Neuronal stem cell (in vitro differentiated cells): ENCODE results near the gene BLOC1S3.

Source experiments
- DNase-seq: peaks from one replicate; pipeline ENCODE4 v3.0.0-alpha.2; 2013; ENCODE audit warnings: low spot score
- H2AFZ ChIP-seq: one replicate; pipeline ENCODE4 v1.6.1; 2013; ENCODE audit warnings: mild to moderate bottlenecking, low read length, inconsistent platforms
- H2AK5ac ChIP-seq: 2 replicates; pipeline ENCODE4 v1.6.1; 2013; ENCODE audit warnings: low read depth, mild to moderate bottlenecking, inconsistent platforms, low read length, moderate library complexity, mixed read lengths
- H2BK120ac ChIP-seq: 2 replicates; pipeline ENCODE4 v1.6.1; 2013; ENCODE audit warnings: low read depth, mild to moderate bottlenecking, inconsistent platforms, low read length, moderate library complexity, mixed read lengths
- H2BK12ac ChIP-seq: one replicate; pipeline ENCODE4 v1.6.1; 2013; ENCODE audit warnings: low read length, inconsistent platforms
- H2BK15ac ChIP-seq: 2 replicates; pipeline ENCODE4 v1.6.1; 2013; ENCODE audit warnings: mild to moderate bottlenecking, low read length, inconsistent platforms, mixed read lengths
- H2BK5ac ChIP-seq: one replicate; pipeline ENCODE4 v1.6.1; 2013; ENCODE audit warnings: inconsistent platforms, mild to moderate bottlenecking, low read length, moderate library complexity
- H3K14ac ChIP-seq: one replicate; pipeline ENCODE4 v1.6.1; 2013; ENCODE audit warnings: low read length, inconsistent platforms
- H3K18ac ChIP-seq: 2 replicates; pipeline ENCODE4 v1.6.1; 2013; ENCODE audit warnings: low read length, inconsistent platforms
- H3K23ac ChIP-seq: 2 replicates; pipeline ENCODE4 v1.6.1; 2013; ENCODE audit warnings: low read depth, mild to moderate bottlenecking, mixed read lengths, low read length, inconsistent platforms; ENCODE audit not compliant: poor library complexity
- H3K27ac ChIP-seq: replicated peaks from 3 replicates; pipeline ENCODE4 v1.5.1; 2013; ENCODE audit warnings: low read length, inconsistent platforms
- H3K27me3 ChIP-seq, 3 experiments: 2 replicates each; pipeline ENCODE4 v1.6.1; 2013; ENCODE audit warnings: low read length in 3 of 3, mild to moderate bottlenecking in 2 of 3, inconsistent platforms in 1 of 3, low read depth in 1 of 3, mixed read lengths in 1 of 3, moderate library complexity in 1 of 3; ENCODE audit not compliant: control insufficient read depth in 3 of 3, insufficient read depth in 3 of 3
- H3K36me3 ChIP-seq, 2 donors: replicated peaks in 1 of 2; 2 replicates each; pipeline ENCODE4 v1.6.1; 2013; ENCODE audit warnings: low read length in 2 of 2; ENCODE audit not compliant: control insufficient read depth in 2 of 2, insufficient read depth in 2 of 2
- H3K4ac ChIP-seq: 2 replicates; pipeline ENCODE4 v1.6.1; 2013; ENCODE audit warnings: inconsistent platforms, mild to moderate bottlenecking, low read length, moderate library complexity
- H3K4me1 ChIP-seq, 2 donors: 1 replicate in 1 of 2; 2 replicates in 1 of 2; pipeline ENCODE4 v1.6.1; 2013; ENCODE audit warnings: low read length in 2 of 2, low read depth in 1 of 2; ENCODE audit not compliant: control insufficient read depth in 2 of 2, insufficient read depth in 1 of 2
- H3K4me2 ChIP-seq: one replicate; pipeline ENCODE4 v1.6.1; 2013; ENCODE audit warnings: mild to moderate bottlenecking, low read length, inconsistent platforms; ENCODE audit not compliant: insufficient read depth, poor library complexity, severe bottlenecking
- H3K4me3 ChIP-seq, 2 donors: 2 replicates each; pipeline ENCODE4 v1.5.1; 2013; ENCODE audit warnings: low read length in 2 of 2, mild to moderate bottlenecking in 2 of 2, inconsistent platforms in 1 of 2, moderate library complexity in 1 of 2
- H3K79me1 ChIP-seq: one replicate; pipeline ENCODE4 v1.6.1; 2013; ENCODE audit warnings: low read depth, mild to moderate bottlenecking, inconsistent platforms, low read length, moderate library complexity
- H3K9ac ChIP-seq: one replicate; pipeline ENCODE4 v1.6.1; 2013; ENCODE audit warnings: mild to moderate bottlenecking, low read depth, low read length, inconsistent platforms; ENCODE audit not compliant: poor library complexity
- H3K9me3 ChIP-seq, 2 donors: replicated peaks in 1 of 2; 2 replicates each; pipeline versions ENCODE3 to v1.6.1; 2013; ENCODE audit warnings: low read length in 2 of 2, mild to moderate bottlenecking in 2 of 2, inconsistent platforms in 1 of 2, low read depth in 1 of 2, mixed read lengths in 1 of 2, moderate library complexity in 1 of 2; ENCODE audit not compliant: control insufficient read depth in 2 of 2, insufficient read depth in 1 of 2
- H4K8ac ChIP-seq: one replicate; pipeline ENCODE4 v1.6.1; 2013; ENCODE audit warnings: low read depth, mild to moderate bottlenecking, inconsistent platforms, low read length, moderate library complexity
- H4K91ac ChIP-seq: one replicate; pipeline ENCODE4 v1.6.1; 2013; ENCODE audit warnings: low read length, low read depth, mild to moderate bottlenecking, inconsistent platforms; ENCODE audit not compliant: poor library complexity
- WGBS, 2 donors: extraction: QIAGEN DNeasy Blood & Tissue Kit; methylation state at CpG; one replicate each; pipeline ENCODE4 v1.1.7; 2013; ENCODE audit warnings: missing lambda C conversion rate in 2 of 2, mixed read lengths in 1 of 2; ENCODE audit not compliant: insufficient read length in 2 of 2, insufficient replicate concordance in 1 of 2; ENCODE audit errors: extremely low coverage in 2 of 2; 5-methylcytosine and 5-hydroxymethylcytosine counted together

Gene BLOC1S3

DNA sequence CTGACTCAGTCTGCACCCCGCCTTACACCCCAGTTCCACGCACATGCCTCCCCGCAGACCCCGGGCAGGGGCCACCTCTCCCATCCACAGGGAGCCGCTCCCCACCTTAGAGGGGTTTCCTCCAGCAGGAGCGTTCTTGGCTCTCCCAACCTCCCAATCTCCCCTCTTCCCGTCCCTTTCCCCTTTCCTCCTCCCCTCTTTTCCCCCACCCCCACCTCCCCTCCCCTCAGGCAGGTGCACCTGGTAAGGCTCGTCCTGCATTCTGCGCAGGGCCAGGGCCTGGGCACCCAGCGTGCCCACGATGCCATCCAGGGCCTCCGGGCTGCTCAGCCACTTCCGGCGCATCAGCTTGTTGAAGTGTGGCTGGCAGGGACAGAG, 39.4 kb downstream of the BLOC1S3 start:
- Histone ChIP-seq H3K9me3 (peaks cover 0 to 2% of the 10 kb centered on the region in 2 donors), H2BK15ac (no peak overlapping the region), H3K79me1 (peaks cover under 1% of the 10 kb centered on the region), H4K8ac (no peak overlapping the region), H3K4ac (no peak overlapping the region), H3K4me1 (peaks cover 3 to 5% of the 10 kb centered on the region in 2 donors), H2BK12ac (no peak overlapping the region), H2BK120ac (no peak overlapping the region), H3K27ac (no peak overlapping the region), H3K9ac (no peak overlapping the region), H3K23ac (no peak overlapping the region), H2AFZ (peak overlapping the region; percentile 82), H2AK5ac (no peak overlapping the region), H3K14ac (no peak overlapping the region), H3K4me3 (no peak overlapping the region), H4K91ac (no peak overlapping the region), H2BK5ac (no peak overlapping the region), H3K4me2 (no peak overlapping the region), H3K27me3 (peaks cover 21 to 55% (median 23%) of the 10 kb centered on the region in 3 experiments), H3K36me3 (no peaks in the 10 kb centered on the region), H3K18ac (no peak overlapping the region)
- no peak for DNase-seq
- no CpG with 5 or more reads among the region's 14 CpGs for WGBS, 2 donors

DNA sequence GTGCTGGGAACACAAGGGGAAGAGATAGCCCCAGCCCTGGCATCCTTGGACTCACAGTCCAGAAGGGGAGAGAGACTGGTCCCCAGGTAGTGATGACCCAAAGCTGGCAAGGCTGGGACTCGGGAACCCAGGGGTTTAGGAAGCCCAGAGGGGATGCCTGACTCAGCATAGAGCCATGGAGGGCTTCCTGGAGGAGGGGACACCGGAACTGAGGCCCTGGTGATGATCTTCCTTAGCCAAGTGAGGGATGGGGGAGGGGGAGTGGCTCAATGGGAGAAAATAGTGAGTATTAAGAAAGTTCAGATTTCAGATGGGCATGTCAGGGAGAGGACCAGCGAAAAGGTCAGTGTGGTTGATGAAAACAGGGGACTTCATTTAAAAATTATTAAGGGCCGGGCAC, 39.8 kb downstream of the BLOC1S3 start:
- H3K9ac ChIP-seq, result no peak overlapping the region
- no peak overlapping the region for H2BK12ac ChIP-seq
- H4K91ac ChIP-seq, result no peak overlapping the region
- H3K4me3 ChIP-seq, result no peak overlapping the region
- H3K9me3 ChIP-seq, result peaks cover 0 to 2% of the 10 kb centered on the region in 2 donors
- H2BK15ac ChIP-seq, result no peak overlapping the region
- DNase-seq, result no peak
- peaks cover 21 to 55% (median 23%) of the 10 kb centered on the region in 3 experiments for H3K27me3 ChIP-seq
- H3K79me1 ChIP-seq, result no peaks in the 10 kb centered on the region
- H3K27ac ChIP-seq, result no peak overlapping the region
- H3K23ac ChIP-seq, result no peak overlapping the region
- H3K4me1 ChIP-seq, result peaks cover 3 to 5% of the 10 kb centered on the region in 2 donors
- peak overlapping the region; percentile 56 for H2AK5ac ChIP-seq
- no peak overlapping the region for H2BK120ac ChIP-seq
- no peak overlapping the region for H3K4ac ChIP-seq
- no peak overlapping the region for H3K4me2 ChIP-seq
- no peak overlapping the region for H2AFZ ChIP-seq
- H4K8ac ChIP-seq, result no peak overlapping the region
- H3K36me3 ChIP-seq, result no peaks in the 10 kb centered on the region
- no peak overlapping the region for H2BK5ac ChIP-seq
- H3K18ac ChIP-seq, result no peak overlapping the region
- no peak overlapping the region for H3K14ac ChIP-seq
- WGBS, 2 donors, result no CpG with 5 or more reads among the region's 4 CpGs

DNA sequence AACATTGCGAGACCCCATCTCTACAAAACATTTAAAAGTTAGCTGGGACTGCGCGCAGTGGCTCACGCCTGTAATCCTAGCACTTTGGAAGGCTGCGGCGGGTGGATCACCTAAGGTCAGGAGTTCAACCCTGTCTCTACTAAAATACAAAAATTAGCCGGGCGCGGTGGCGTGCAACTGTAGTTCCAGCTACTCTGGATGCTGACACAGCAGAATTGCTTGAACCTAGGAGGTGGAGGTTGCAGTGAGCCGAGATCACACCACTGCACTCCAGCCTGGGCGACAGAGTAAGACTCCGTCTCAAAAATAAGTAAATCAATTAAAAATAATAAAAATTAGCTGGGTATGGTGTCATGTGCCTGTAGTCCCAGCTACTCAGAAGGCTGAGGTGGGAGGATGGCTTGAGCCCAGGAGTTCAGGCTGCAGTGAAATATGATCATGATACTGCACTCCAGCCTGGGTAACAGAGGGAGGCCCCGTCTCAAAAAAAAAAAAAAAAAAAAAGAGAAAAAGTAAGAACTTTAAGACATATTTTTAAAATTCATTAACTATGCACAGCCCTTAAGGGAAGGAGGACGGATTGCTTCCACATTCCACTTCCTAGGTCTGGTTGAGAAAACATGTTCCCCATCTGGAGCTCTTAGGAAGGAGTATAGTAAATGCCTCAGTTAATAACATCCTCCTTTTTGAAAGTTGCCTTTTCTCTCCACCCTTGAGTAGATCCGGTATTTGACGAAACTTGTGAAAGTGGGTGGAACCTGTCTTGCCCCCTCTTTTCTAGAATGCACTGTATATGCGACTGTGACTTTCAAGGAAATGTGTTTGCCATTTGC, 40.5 kb downstream of the BLOC1S3 start:
- Histone ChIP-seq H2BK120ac (no peak overlapping the region), H3K14ac (no peak overlapping the region), H4K8ac (no peak overlapping the region), H2BK15ac (no peak overlapping the region), H2AK5ac (no peak overlapping the region), H3K9ac (no peak overlapping the region), H4K91ac (no peak overlapping the region), H3K4ac (no peak overlapping the region), H3K9me3 (peaks cover 0 to 2% of the 10 kb centered on the region in 2 donors), H3K27me3 (peaks cover 21 to 54% (median 23%) of the 10 kb centered on the region in 3 experiments), H3K4me1 (peaks cover 3 to 5% of the 10 kb centered on the region in 2 donors), H2AFZ (no peak overlapping the region), H3K27ac (no peak overlapping the region), H3K4me2 (no peak overlapping the region), H2BK12ac (no peak overlapping the region), H3K18ac (no peak overlapping the region), H3K4me3 (no peak overlapping the region), H3K79me1 (no peaks in the 10 kb centered on the region), H3K36me3 (no peaks in the 10 kb centered on the region), H3K23ac (no peak overlapping the region), H2BK5ac (no peak overlapping the region)
- DNase-seq, result no peak
- WGBS, 2 donors, result no CpG with 5 or more reads among the region's 18 CpGs

DNA sequence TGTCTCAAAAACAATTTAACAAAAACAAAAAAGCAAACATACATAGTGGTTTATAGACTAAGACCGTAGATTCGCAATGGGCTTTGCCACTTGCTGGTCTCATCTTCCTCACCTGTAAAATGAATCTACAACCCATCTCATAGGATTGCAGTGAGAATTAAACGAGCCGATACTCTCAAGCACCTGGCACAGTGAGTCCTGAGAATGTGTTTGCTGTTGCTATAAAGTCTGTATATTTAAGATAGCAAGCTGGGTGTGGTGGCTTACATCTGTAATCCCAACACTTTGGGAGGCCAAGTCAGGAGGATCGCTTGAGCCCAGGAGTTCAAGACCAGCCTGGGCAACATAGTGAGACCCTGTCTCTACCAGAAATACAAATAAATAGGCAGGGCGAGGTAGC, 44.1 kb downstream of the BLOC1S3 start:
- Histone ChIP-seq H3K4me2 (no peak overlapping the region), H3K9ac (no peak overlapping the region), H3K4ac (no peak overlapping the region), H3K18ac (no peak overlapping the region), H2AK5ac (no peak overlapping the region), H3K4me1 (no peaks in the 10 kb centered on the region), H3K27ac (no peak overlapping the region), H3K23ac (no peak overlapping the region), H3K14ac (no peak overlapping the region), H3K9me3 (no peaks in the 10 kb centered on the region), H4K91ac (no peak overlapping the region), H4K8ac (no peak overlapping the region), H3K4me3 (no peak overlapping the region), H2BK120ac (no peak overlapping the region), H3K27me3 (peaks cover 2 to 20% (median 7%) of the 10 kb centered on the region in 3 experiments), H2BK12ac (no peak overlapping the region), H2AFZ (no peak overlapping the region), H2BK5ac (no peak overlapping the region), H3K36me3 (no peaks in the 10 kb centered on the region), H2BK15ac (no peak overlapping the region), H3K79me1 (no peaks in the 10 kb centered on the region)
- no CpG with 5 or more reads among the region's 6 CpGs for WGBS, 2 donors
- DNase-seq, result no peak
